ENCODE results near the gene BRD3.

DNA sequence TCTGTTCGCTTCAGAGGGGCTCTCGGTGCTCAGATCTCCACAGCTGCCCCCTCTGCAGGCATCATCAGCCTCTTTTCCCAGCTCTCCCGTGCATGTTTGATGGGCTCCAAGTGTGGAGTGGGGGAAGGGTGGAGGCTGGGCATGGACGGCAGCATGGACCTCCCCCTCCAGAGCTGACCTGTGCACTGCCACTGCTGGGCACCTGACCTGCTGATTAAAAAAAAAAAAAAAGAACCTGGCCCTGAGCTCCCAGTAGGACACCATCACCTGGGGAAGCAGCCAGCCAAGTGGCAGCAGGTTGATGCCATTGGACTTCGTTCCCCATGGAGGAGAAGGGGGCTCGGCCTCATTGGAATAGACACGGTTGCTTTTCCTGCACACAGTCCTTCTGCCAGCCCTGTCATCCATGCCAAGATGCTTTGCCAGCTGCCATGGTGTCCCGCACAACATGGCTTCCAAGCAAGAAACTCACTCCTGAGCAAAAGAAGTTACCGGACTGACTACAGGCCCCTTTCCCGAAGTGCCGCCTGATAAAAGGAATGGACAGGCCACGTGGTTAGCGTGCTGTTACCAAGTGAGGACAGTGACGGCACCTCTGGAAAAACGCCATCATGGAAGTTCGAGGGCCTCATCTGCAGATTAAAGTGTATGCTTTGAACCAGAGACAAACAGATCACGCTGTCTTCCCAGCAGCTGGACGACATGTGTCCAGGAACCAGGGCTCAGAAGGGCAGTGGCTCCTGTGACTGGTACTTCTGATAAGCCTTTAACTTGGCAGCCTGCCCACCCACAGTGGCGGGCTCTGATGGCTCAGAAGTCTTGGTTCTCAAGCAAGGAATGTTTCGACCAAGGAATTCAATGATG is 57.3 kb downstream of the BRD3 start:
- TF ChIP-seq, protein P1, sequence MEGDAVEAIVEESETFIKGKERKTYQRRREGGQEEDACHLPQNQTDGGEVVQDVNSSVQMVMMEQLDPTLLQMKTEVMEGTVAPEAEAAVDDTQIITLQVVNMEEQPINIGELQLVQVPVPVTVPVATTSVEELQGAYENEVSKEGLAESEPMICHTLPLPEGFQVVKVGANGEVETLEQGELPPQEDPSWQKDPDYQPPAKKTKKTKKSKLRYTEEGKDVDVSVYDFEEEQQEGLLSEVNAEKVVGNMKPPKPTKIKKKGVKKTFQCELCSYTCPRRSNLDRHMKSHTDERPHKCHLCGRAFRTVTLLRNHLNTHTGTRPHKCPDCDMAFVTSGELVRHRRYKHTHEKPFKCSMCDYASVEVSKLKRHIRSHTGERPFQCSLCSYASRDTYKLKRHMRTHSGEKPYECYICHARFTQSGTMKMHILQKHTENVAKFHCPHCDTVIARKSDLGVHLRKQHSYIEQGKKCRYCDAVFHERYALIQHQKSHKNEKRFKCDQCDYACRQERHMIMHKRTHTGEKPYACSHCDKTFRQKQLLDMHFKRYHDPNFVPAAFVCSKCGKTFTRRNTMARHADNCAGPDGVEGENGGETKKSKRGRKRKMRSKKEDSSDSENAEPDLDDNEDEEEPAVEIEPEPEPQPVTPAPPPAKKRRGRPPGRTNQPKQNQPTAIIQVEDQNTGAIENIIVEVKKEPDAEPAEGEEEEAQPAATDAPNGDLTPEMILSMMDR (optimal IDR thresholded peaks at IDR 0.05 in 1 of 3, IDR thresholded peaks at IDR 0.05 in 1 of 3, conservative IDR thresholded peaks at IDR 0.05 in 1 of 3; ENCODE audit: extremely low read depth in 1 of 3, insufficient read depth in 2 of 3, low read length in 3 of 3) = no peak
- TF ChIP-seq EZH2 (IDR thresholded peaks at IDR 0.05; ENCODE audit: low read length) = no peak
